ENCODE results near the gene ATP10B. TPM values are rescaled to one million over a fixed set of nuclear protein-coding genes. Genes with fewer than 3 reads are reported as not detected.

ATP10B gene
- total and polyA plus RNA-seq, 8 donors: 0.76 to 20.4 (median 4.6) TPM

GRCh38 chr5:160697281-160697680, 154.7 kb downstream of the ATP10B start:
- Histone ChIP-seq H3K4me3 (no peak overlapping the region), H3K27ac (no peak overlapping the region), H3K27me3 (no peaks in the 10 kb centered on the region), H3K36me3 (no peaks in the 10 kb centered on the region), H3K4me1 (peaks cover 0 to 8% (median 0%) of the 10 kb centered on the region in 3 donors), H3K9me3 (no peaks in the 10 kb centered on the region)
- no peak for TF ChIP-seq CTCF (IDR thresholded peaks at IDR 0.05)
- no peak for DNase-seq
- 80 to 85% methylated on average over 3 of the region's 3 CpGs for WGBS, 2 donors
- FAIRE-seq: no peak
- no peak for ATAC-seq
- intact Hi-C loops (cut with DNase I): no loop called here

GRCh38 chr5:160694896-160695295, 157.1 kb downstream of the ATP10B start:
- Histone ChIP-seq H3K27ac (no peak overlapping the region), H3K4me3 (no peak overlapping the region), H3K4me1 (peaks cover 0 to 14% (median 0%) of the 10 kb centered on the region in 3 donors), H3K9me3 (no peaks in the 10 kb centered on the region), H3K27me3 (no peaks in the 10 kb centered on the region), H3K36me3 (no peaks in the 10 kb centered on the region)
- no peak for FAIRE-seq
- ATAC-seq: peak in 1 of 4 donors; percentile 47
- intact Hi-C loops (cut with DNase I): no loop called here
- no peak for TF ChIP-seq CTCF (IDR thresholded peaks at IDR 0.05)
- WGBS, 2 donors: 75 to 84% methylated on average over 2 of the region's 2 CpGs
- no peak for DNase-seq

- FAIRE-seq (no peak), DNase-seq (no peak), ATAC-seq (peak in 2 of 4 donors; percentile 18 to 59)
- no peaks in the 10 kb centered on the region for H3K36me3 ChIP-seq
- H3K4me1 ChIP-seq: peaks cover 0 to 14% (median 0%) of the 10 kb centered on the region in 3 donors
- intact Hi-C loops (cut with DNase I): no loop called here
- no peaks in the 10 kb centered on the region for H3K27me3 ChIP-seq
- 58 to 72% methylated on average over 7 of the region's 7 CpGs for WGBS, 2 donors
- H3K9me3 ChIP-seq: no peaks in the 10 kb centered on the region
- no peak overlapping the region for H3K4me3 ChIP-seq
- TF ChIP-seq CTCF (IDR thresholded peaks at IDR 0.05): no peak
- no peak overlapping the region for H3K27ac ChIP-seq
Observed at GRCh38 chr5:160693831-160694465, 158.1 kb downstream of the ATP10B start.

GRCh38 chr5:160692271-160692670, 159.7 kb downstream of the ATP10B start:
- intact Hi-C loops (cut with DNase I): no loop called here
- ATAC-seq (peak in 2 of 4 donors; percentile 39 to 54), FAIRE-seq (no peak), DNase-seq (no peak)
- H3K27ac ChIP-seq: no peak overlapping the region
- H3K9me3 ChIP-seq: no peaks in the 10 kb centered on the region
- H3K27me3 ChIP-seq: no peaks in the 10 kb centered on the region
- TF ChIP-seq CTCF (IDR thresholded peaks at IDR 0.05): no peak
- 97 to 98% methylated on average over 2 of the region's 2 CpGs for WGBS, 2 donors
- no peaks in the 10 kb centered on the region for H3K36me3 ChIP-seq
- H3K4me3 ChIP-seq: no peak overlapping the region
- peaks cover 0 to 14% (median 0%) of the 10 kb centered on the region in 3 donors for H3K4me1 ChIP-seq

GRCh38 chr5:160685695-160686094, 166.3 kb downstream of the ATP10B start:
- DNase-seq (no peak), FAIRE-seq (no peak)

More at GRCh38 chr5:160685695-160686094, 166.3 kb downstream of the ATP10B start:
- peak overlapping the region in 1 of 4 donors; percentile 49 for H3K4me3 ChIP-seq
- H3K9me3 ChIP-seq: no peaks in the 10 kb centered on the region
- intact Hi-C loops (cut with DNase I): no loop called here
- peak in 1 of 4 donors; percentile 10 for TF ChIP-seq CTCF (IDR thresholded peaks at IDR 0.05)
- H3K27ac ChIP-seq: no peak overlapping the region
- no peaks in the 10 kb centered on the region for H3K27me3 ChIP-seq
- ATAC-seq: peak; percentile 31 to 44 (median 41)
- WGBS, 2 donors: 23 to 32% methylated on average over 6 of the region's 6 CpGs
- no peaks in the 10 kb centered on the region for H3K36me3 ChIP-seq
- H3K4me1 ChIP-seq: no peaks in the 10 kb centered on the region

All from pancreas (tissue), 10 donors.